Stimulated activated CD4-positive, alpha-beta T cell treated with anti-CD3 and anti-CD28 coated beads, Interleukin-4, amount 100 ng/mL, for 24 hours (primary cell): ENCODE data around the gene HDLBP.
"Not testable (repeated sequence)": the region's sequence is repeated elsewhere in the genome, so short reads cannot be mapped to it uniquely, and the experiment has no call there.

Experiments used
- DNase-seq: peaks from one replicate; pipeline ENCODE4 v3.0.0-alpha.2; 2020

Gene HDLBP

GRCh38 chr2:241205086-241205485 is 110.4 kb downstream of the HDLBP start:
- no peak for DNase-seq

DNA sequence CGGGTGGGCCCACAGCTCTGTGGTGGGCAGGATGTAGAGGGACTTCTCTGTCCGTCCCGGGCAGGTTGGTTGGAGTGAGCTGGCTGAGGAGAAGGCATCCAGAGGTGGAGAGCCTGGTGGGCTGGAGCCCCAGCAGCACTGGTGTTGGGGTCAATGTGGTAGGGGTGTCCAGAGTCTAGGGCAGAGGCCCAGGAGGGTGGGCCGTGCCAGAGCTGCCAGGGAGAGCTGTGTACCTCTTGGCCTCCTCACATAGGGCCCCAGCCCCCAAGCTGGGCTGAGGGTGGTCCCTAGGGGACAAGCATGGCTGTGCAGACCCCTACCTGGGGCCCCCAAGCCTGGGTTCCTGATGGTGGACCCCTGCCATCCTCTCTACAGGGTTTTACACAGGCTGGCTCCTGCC is 111.0 kb downstream of the HDLBP start:
- no peak for DNase-seq

DNA sequence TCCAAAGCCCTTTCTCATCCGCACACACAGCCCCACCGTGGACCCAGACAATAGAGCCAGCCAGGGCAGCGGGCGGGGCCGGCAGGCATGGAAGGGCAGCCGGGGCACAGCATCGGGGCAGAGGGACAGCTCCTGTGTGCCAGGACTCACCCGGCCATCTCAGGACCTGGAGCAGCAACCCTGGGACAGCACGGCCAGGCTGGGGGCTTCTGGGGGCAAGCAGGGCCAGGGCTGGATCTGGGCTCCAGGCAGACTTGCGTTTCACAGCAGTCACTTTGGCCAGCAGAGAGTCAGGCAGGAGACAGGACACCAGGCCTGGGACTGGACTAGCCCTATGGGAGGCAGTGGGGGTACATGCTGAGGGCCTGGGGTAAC is 111.5 kb downstream of the HDLBP start:
- DNase-seq = no peak

- DNase-seq = no peak
Observed at GRCh38 chr2:241203218-241204009, 112.1 kb downstream of the HDLBP start.

DNA sequence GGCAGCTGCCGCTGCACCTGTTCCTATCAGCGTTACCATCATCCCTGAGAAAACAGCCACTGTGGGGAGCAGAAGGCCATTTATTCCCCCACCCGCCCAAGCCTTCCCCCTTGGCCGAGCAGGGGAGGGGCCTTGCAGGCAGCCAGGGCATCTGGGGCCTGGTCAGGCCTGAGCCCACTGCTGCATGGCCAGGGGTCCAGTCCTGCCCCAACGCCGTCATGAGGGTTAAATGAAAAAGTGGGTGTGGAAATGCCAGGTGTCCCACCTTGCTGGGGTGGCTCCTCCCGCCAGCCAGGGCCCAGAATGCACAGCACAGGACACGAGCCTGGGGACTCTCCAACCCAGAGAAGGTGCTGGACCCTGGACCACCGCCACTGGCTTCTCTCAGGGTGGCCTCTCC is 112.8 kb downstream of the HDLBP start:
- no peak for DNase-seq

GRCh38 chr2:241202268-241202585 is 113.2 kb downstream of the HDLBP start:
- no peak for DNase-seq

DNA sequence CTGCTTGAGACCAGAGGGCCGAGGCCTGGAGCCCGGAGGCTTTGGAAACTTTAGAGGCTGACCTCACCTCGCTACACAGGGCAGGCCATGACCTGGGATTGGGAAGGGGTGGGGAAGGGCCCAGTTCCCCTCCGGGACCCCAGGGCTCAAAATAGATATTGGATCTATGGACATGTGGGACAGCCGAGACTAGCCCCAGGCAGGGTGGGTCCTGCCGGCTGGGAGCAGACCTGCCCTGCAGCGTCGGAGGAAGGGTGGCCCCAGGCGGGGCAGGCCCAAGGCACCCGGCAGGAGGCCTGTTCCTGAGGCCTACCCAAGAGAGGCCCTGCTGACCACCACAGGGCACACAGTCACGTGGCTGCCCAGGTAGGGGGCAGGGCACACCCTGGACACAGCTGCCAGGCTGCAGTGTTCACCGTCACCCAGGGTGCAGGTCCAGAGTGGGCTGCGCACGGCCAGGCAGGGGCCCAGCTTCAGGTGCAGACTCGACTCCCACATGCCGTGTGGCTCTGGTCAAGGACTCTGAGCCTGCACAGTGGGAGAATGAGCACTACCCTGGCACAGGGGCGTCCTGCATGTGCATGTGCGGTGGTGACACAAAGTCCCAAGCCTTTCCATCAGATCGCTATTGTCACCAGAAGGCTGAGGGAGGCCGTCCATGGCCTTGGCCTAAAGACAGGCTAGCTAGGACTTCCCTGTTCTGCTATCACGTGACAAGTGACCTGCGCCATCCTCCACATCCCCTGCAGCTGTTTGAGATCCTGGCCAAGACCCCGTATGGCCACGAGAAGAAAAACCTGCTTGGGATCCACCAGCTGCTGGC is 113.8 kb downstream of the HDLBP start:
- DNase-seq = no peak

DNA sequence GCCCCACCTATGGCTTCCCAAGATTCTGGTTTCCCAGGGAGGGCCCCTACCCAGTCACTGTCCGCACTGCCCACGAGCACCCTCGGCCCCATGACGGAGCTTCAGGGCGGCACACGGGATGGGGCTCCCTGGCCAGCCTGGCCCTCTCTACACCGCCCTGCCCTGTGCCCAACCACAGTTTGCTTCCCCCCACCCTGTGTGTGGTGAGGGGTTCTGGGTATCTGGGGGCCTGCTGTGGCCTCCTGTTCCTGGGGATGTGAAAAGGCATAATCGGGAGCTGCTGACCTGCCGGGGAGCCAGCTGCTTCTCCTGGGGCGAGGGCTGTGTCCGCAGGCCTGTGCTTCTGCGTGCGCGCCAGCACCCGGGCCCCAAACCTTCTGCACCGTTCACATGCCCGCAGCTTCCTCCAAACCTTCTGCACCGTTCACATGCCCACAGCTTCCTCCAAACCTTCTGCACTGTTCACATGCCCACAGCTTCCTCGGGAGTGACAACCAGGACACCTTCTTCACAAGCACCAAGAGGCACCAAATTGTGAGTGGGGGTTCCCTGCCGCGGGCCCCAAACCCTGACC is 114.6 kb downstream of the HDLBP start:
- DNase-seq = no peak

- DNase-seq = no peak
Observed at GRCh38 chr2:241199897-241200821, 115.3 kb downstream of the HDLBP start.

- no peak for DNase-seq
Observed at GRCh38 chr2:241199286-241199685, 116.2 kb downstream of the HDLBP start.

GRCh38 chr2:241198381-241199279 is 116.8 kb downstream of the HDLBP start:
- no peak for DNase-seq

- DNase-seq = no peak
Observed at GRCh38 chr2:241197947-241198346, 117.5 kb downstream of the HDLBP start.

DNA sequence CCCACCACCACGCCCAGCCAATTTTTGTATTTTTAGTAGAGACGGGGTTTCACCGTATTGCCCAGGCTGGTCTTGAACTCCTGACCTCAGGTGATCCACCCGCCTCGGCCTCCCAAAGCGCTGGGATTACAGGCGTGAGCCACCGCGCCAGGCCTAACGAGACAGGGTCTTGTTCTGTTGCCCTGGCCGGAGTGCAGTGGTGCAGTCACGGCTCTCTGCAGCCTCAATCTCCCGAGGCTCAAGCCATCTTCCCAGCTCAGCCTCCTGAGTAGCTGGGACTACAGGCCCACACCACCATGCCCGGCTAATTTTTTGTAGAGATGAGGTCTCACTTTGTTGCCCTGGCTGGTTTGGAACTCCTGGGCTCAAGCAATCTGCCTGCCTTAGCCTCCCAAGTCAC is 118.2 kb downstream of the HDLBP start:
- not testable (repeated sequence) for DNase-seq

- no peak for DNase-seq
Observed at GRCh38 chr2:241195506-241196130, 119.9 kb downstream of the HDLBP start.

- DNase-seq = no peak
Observed at GRCh38 chr2:241194811-241195210, 120.7 kb downstream of the HDLBP start.

GRCh38 chr2:241193271-241193670 is 122.2 kb downstream of the HDLBP start:
- DNase-seq = no peak

DNA sequence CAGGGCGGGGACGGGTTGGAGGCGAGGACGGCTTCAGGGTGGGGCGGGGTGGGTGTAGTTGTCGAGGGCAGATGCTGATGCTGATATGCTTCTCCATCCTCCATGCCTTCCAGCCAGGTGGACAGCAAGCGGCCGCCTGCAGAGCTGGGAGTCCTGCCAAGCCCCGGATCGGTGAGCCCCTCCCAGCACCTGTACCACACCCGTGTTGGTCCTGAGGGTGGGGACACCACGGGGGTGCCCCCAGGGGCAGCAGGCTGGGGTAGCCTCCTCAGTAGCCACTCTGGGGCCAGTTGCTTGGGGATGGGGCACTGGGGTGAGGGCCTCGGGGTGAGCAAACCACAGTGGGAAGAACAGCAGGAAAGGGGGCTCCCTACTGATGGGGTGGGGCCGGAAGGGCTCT is 124.4 kb downstream of the HDLBP start:
- no peak for DNase-seq

GRCh38 chr2:241190291-241190981 is 125.0 kb downstream of the HDLBP start:
- DNase-seq = no peak

GRCh38 chr2:241189856-241190201 is 125.6 kb downstream of the HDLBP start:
- no peak for DNase-seq

- DNase-seq = no peak
Observed at GRCh38 chr2:241189093-241189855, 126.2 kb downstream of the HDLBP start.
